Suprapubic skin (tissue), 4 donors: ENCODE results near the gene ACSL1.

Source experiments
- EP300 ChIP-seq: sonication (generic); formaldehyde crosslinking; IDR thresholded peaks from one replicate; pipeline ENCODE4 v1.6.1; 2017; ENCODE audit warnings: antibody characterized with exemption
- POLR2A ChIP-seq, 2 donors: fragments of 450-650 bp; IDR thresholded peaks; one replicate each; pipeline ENCODE4 v1.6.1; 2017; ENCODE audit warnings: antibody characterized with exemption in 2 of 2, mild to moderate bottlenecking in 2 of 2, moderate library complexity in 2 of 2
- POLR2AphosphoS5 ChIP-seq, 3 donors: sonication (generic); formaldehyde crosslinking; IDR thresholded peaks; one replicate each; pipeline ENCODE4 v1.6.1; 2017; ENCODE audit warnings: antibody characterized with exemption in 3 of 3
- TF ChIP-seq, protein P1 (sequence below), 2 donors: fragments of 200-600 bp in 1 of 2; fragments of 450-650 bp in 1 of 2; sonication (generic) in 1 of 2; IDR thresholded peaks; one replicate each; pipeline ENCODE4 v1.5.1; 2016 to 2019; ENCODE audit warnings: antibody characterized with exemption in 2 of 2, mild to moderate bottlenecking in 1 of 2, moderate library complexity in 1 of 2

DNA sequence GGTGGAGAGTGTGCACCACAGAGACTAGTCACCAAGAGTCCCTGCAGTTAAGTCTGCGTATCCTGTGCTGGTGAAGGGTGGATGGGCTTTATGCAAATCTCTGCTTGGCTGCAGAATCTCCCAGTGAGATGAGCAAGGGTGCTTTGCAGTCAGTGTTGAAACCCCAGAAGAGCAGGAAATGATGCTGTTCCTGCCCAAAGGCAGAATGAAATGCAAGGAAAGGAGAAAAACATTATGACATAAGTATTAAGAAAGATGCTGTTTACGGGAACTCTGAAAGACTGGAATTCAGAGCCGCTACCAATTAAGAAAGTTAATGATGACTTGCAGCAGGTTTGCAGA, 25.4 kb upstream of the ACSL1 start:
- TF ChIP-seq, protein P1, sequence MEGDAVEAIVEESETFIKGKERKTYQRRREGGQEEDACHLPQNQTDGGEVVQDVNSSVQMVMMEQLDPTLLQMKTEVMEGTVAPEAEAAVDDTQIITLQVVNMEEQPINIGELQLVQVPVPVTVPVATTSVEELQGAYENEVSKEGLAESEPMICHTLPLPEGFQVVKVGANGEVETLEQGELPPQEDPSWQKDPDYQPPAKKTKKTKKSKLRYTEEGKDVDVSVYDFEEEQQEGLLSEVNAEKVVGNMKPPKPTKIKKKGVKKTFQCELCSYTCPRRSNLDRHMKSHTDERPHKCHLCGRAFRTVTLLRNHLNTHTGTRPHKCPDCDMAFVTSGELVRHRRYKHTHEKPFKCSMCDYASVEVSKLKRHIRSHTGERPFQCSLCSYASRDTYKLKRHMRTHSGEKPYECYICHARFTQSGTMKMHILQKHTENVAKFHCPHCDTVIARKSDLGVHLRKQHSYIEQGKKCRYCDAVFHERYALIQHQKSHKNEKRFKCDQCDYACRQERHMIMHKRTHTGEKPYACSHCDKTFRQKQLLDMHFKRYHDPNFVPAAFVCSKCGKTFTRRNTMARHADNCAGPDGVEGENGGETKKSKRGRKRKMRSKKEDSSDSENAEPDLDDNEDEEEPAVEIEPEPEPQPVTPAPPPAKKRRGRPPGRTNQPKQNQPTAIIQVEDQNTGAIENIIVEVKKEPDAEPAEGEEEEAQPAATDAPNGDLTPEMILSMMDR (IDR thresholded peaks at IDR 0.05), result no peak
- no peak for TF ChIP-seq POLR2A (IDR thresholded peaks at IDR 0.05)
- TF ChIP-seq POLR2AphosphoS5 (IDR thresholded peaks at IDR 0.05), result no peak
- no peak for TF ChIP-seq EP300
